NCI-H526 (cell line): ENCODE measurements around the gene NHSL1.

ENCODE experiments used
- DNase-seq, 2 experiments: peaks; one replicate each; lab custom pipeline; 2025; lab: John Stamatoyannopoulos, UW

NHSL1 gene

GRCh38 chr6:138465007-138465645, 34.2 kb downstream of the NHSL1 start:
- no peak for DNase-seq

GRCh38 chr6:138464085-138464484, 35.2 kb downstream of the NHSL1 start:
- DNase-seq: no peak

GRCh38 chr6:138461647-138462046, 37.6 kb downstream of the NHSL1 start:
- no peak for DNase-seq

- no peak for DNase-seq
Observed at GRCh38 chr6:138456401-138456790, 42.9 kb downstream of the NHSL1 start.

GRCh38 chr6:138455746-138456400, 43.4 kb downstream of the NHSL1 start:
- no peak for DNase-seq

- no peak for DNase-seq
Observed at GRCh38 chr6:138454981-138455706, 44.1 kb downstream of the NHSL1 start.

GRCh38 chr6:138451043-138451442, 48.3 kb downstream of the NHSL1 start:
- DNase-seq: no peak

- no peak for DNase-seq
Observed at GRCh38 chr6:138450445-138450844, 48.8 kb downstream of the NHSL1 start.

GRCh38 chr6:138446821-138447220, 52.5 kb downstream of the NHSL1 start:
- no peak for DNase-seq

- DNase-seq: no peak
Observed at GRCh38 chr6:138443979-138444378, 55.3 kb downstream of the NHSL1 start.

- DNase-seq: no peak
Observed at GRCh38 chr6:138442663-138443062, 56.6 kb downstream of the NHSL1 start.

GRCh38 chr6:138441965-138442364, 57.3 kb downstream of the NHSL1 start:
- DNase-seq: no peak

GRCh38 chr6:138440758-138441357, 58.4 kb downstream of the NHSL1 start:
- DNase-seq: no peak

GRCh38 chr6:138440296-138440695, 59.0 kb downstream of the NHSL1 start:
- DNase-seq: no peak

- DNase-seq: no peak
Observed at GRCh38 chr6:138439546-138439945, 59.7 kb downstream of the NHSL1 start.

- no peak for DNase-seq
Observed at GRCh38 chr6:138434925-138435324, 64.4 kb downstream of the NHSL1 start.

GRCh38 chr6:138434096-138434495, 65.2 kb downstream of the NHSL1 start:
- no peak for DNase-seq

- DNase-seq: no peak
Observed at GRCh38 chr6:138432063-138432356, 67.3 kb downstream of the NHSL1 start.

GRCh38 chr6:138431256-138432062, 67.8 kb downstream of the NHSL1 start:
- no peak for DNase-seq

- no peak for DNase-seq
Observed at GRCh38 chr6:138430361-138431145, 68.7 kb downstream of the NHSL1 start.

- no peak for DNase-seq
Observed at GRCh38 chr6:138429761-138430160, 69.5 kb downstream of the NHSL1 start.
